ENCODE measurements around the gene B3GAT2.
A peak's percentile ranks its signal among the peaks of the same experiment; 100 is the strongest.

Gene B3GAT2

DNA sequence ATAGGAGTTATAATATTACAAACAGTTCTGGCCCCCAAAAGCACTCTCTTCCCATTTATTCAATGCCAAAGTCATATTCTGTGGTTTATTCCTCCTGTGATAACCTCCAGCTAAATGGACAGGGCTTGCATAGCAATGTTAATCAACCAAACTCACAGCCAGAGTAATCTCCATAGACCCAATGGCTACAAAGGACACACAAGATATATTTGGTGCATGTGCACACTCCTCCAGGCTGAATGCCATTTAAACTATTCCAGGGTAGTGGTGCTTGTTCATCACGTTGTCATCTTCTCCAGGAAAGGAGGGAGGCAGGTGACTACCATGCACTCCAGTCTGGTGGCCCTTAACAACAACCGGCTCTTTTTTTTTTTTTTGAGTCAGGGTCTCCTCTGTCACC lies 56.8 kb downstream of the B3GAT2 start:
- DNase-seq (ENCODE audit: low spot score) = no peak

DNA sequence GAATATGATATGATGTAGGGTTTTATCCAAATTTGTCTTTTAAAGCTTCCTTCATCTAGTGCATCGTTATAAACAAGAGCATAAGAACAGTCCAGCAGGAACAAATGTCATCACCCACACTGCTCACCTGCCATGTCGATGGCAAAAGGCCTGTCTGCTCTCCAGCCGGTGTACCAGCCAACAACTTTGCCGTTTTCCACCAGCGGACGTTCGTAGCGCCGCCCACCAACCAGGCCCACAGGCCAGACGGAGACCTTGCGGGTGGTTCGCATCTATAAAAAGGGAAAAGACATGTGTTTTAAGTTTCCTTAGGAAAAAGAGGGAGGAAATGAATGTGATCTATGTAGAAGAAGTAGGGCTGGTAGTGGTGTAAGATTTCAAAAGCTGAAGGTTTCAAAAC lies 62.9 kb downstream of the B3GAT2 start:
- DNase-seq (ENCODE audit: low spot score) = no peak

DNA sequence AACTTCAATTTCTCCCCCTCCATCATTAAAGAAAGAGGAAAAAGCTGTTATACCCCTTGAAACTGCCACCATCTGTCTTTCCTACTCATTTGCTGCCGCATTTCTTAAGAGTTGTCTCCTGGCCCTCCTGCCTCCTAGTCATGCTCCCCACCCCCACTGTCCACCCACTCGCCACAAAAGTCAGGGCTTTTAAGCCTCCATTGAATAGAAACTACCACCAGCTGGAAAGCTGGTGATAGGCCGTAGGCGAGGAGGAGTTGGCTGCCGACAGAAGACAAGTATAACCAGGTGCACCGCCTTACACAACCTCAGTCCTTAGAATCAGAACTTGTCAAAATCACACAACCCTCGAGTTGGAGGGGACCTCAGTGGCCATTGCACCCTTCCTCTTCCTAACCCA lies 67.6 kb downstream of the B3GAT2 start:
- DNase-seq (ENCODE audit: low spot score) = no peak

DNA sequence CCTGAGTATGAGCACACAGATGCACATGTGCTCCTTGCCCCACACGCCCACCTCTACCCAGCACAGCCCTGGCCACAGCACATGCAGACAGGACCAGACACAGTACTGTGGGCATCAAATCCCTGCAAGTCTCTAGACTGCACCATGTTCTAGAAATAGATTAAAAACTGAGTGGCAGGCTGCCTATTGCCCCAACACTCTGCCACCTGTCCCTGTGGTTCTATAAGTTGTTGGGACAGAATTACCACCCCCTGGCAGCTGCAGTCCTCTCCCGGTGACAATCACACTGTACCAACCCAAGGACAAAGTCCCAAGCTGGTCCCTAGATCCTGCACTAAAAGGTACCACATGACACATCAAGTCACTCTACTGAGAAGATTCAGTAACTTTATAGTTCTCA lies 70.2 kb downstream of the B3GAT2 start:
- no peak for DNase-seq (ENCODE audit: low spot score)

DNA sequence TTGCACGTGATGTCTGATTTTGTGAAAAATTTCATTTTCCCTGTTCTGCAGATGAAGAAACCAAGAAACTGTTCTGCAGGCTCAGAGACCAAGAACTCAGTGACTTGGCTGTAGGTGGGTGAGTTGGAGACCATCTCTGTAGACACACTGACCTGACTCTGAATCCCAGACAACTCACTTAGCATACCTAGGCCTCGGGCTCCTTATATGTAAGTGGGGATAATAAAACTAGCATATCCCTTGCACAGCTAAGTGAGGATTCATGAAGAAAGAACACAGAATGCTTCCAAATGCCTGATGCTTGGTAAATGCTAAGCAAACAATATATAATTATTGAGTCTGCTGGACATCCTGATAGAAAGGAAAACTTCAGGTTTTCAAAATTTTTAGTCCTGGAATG lies 70.8 kb downstream of the B3GAT2 start:
- no peak for DNase-seq (ENCODE audit: low spot score)

DNA sequence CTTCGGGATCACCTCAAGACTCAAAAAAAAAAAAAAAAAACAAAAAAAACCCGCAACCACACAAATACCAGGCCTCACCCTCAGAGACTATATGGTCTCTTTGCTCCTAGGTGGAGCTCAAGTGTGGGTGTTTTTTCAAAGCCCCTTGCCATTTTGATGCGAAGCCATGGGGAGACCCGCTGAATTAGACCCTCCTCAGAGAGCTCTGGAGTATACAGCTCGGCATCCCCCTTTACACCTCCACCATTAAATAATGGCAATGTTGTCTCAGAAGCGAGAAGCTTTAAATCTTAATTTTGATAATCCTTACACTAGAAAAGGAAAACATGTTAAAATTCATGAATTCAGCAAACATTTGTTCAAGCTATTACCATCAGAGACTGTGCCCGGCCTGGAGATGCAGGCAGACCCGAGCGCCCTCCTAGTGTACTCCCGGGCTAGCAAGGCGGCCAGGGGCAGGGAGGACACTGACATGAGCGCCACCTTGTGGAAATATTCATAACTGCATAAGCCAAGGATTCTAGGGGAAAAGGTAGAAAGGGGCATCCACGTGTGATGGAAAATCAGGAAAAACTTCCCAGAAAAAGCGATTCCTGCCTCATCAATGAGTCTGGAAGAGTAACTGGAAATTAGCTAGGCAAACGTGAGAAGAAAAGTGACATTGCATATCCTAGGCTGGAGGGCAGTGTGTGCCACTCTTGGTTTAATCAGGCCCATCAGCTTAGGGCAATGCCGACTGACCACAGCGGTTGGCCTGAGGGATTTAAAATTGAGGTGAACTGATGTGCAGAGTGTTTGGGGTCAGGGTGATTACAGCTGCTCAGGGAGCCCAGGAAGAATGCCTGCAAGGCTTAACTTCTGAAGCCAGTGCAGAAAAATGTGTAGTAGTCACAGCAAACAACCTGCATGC lies 72.5 kb downstream of the B3GAT2 start:
- peak; percentile 74 for DNase-seq (ENCODE audit: low spot score)

DNA sequence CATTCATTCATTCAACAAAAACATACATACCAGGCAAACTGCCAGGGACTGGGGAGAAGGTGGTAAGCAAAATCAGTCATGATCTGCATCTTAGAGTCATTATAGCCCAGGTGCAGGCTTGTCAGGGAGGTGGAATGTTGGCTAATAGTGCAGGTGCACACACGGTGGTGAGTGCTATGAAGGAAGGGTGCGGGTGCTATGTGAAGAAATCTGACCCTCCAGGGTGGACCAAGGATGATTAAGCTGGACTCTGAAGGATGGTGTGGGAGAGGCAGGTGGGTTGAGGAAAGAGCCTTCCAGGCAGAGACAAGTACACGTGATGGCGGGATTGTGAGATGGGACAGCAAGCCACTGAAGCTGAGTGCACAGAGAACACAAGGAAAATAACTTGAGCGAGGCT lies 77.4 kb downstream of the B3GAT2 start:
- no peak for DNase-seq (ENCODE audit: low spot score)

DNA sequence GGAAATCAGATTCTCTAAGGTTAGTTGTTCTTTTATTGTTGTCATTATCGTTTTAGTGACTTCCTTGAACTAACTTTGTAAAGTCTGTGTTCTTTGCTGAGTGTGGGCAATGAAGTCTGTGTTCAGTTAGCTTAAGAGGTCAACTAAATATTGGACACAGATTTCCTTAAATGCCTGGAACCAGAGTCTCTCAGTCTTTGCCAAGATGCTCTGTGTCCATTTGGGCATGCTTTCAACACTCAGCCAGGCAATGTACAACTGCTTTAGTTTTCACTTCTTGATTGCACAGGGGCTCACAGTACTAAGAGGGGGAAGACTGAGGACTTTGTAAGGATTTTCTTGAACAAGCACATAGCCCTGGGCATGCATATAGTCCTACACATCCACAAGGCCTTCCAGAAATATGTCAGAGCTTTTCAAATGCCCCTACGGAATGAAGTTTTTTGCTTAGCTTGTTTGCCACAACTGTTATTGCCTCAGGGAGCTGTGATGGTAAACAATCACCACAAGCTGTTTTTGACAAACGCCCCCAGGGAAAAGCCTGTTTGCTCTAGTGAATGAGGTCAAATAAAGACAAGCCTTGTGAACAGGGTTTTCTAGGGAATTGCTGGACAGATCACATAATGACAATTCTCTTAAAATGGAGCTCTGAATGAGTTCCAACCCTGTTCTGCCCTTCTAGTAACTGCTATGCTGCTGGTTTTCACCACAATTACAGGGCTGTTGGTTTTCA lies 82.5 kb downstream of the B3GAT2 start:
- no peak for DNase-seq (ENCODE audit: low spot score)

DNA sequence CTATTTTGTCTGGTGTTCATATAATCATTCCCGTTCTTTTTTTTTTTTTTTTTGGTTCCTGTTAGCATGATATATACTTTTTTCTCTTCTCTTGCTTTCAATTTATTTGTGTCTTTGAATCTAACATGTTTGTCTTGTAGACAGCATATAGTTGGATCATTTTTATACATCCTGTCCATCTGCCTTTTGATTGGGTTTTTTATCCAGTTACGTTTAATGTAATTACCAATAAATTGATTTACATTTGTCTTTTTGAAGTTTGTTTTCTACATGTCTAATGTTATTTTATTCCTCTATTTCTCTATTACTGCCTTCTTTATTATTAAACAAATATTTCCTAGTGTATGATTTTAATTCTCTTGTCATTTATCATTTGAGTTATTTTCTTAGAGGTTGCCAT lies 84.4 kb downstream of the B3GAT2 start:
- DNase-seq (ENCODE audit: low spot score) = no peak

DNA sequence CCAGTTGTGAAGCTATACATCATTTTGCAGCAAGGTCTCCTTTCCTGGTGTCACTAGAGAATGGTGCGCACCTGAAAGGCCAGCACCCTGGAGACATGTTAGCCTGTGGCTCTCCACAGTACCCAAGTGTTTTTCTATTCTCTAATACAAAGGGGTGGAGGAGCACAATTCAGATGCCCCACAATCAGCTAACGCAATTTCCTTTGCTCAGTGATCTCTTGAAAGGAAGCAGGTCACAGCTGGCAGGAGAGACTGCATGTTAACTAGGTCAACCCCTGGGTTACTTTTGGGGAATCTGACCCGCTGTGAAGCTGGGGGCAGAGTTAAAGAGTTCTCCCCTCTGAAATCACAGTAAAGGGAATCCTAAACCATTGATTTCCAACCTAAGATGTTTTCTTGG lies 92.5 kb downstream of the B3GAT2 start:
- no peak for DNase-seq (ENCODE audit: low spot score)

DNA sequence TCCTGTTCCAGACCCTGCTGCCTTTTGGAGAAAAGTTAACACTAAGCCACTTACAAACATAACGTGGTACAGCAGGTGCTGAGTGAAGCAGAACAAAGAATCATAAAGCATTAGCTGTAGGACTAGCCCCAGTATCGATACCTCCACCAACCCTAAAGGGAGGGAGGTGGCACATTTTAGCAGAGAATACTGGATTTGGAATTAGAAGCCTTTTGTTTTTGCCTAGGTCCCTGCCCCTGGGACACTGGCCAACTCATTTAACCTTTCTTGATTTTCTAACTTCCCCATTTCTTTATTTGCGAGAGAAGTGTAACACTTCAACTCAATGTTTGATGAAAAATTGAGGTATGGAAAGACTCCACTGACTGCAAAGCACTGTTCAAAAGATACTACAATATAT lies 93.5 kb downstream of the B3GAT2 start:
- no peak for DNase-seq (ENCODE audit: low spot score)

DNA sequence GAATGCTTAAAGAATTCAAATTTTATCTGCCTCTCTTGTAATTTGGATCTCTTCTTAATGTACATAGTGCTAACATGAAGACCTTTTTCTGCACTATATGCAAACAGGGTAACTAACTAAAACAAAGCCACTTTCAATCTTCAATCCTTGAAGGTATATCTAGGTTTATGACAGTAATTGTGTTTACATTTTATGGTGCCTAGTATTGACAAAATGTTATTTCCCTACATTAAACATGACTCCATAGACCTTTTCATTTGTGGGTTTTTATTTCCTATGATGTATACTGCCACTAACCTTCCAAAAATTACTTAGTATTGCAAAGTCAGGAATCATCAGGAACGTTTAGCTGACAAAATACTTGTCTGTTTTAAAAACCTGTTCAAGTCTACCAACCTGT lies 95.9 kb downstream of the B3GAT2 start:
- no peak for DNase-seq (ENCODE audit: low spot score)

DNA sequence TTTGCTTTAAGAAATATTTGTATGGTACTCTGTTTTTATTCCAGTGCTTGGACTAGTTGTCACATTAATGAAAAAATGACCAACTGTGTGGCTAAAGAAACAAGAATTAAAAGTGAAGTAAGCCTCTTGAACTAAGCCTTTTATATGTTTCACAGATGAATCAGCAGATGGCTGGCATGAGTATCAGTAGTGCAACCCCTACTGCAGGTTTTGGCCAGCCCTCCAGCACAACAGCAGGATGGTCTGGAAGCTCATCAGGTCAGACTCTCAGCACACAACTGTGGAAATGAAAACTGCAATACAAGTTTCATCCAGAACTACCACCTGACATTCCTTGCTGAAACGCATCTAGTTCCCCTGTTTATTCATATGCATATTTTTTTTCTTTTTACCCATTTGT lies 96.8 kb downstream of the B3GAT2 start:
- DNase-seq (ENCODE audit: low spot score) = no peak

DNA sequence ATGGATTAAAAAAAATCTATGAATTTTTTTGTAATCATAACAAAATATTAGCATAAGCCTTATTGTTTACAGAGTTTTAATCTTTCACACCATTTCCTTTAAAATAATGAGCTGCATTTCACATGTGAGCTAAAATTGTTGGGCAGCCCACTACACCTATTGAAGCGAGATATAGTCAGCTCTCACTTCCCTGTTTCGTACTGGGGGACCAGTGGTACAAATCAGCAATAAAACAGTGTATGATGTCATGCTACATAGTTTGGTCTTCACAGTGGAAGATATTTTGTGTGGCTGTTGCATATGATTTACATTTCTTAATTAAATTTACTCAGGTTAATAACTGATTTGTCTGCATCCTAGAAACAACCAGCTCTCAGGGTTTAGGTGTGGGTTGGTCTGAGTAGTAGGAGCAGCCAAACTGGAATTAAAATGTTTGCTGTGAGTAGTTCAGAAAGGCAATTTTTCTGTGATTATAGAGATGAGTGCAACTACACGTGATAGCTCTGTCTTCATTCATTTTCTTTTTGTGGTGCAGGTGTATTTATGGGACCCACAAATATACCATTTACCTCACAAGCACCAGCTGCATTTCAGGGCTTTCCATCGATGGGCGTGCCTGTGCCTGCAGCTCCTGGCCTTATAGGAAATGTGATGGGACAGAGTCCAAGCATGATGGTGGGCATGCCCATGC lies 99.3 kb downstream of the B3GAT2 start:
- no peak for DNase-seq (ENCODE audit: low spot score)

DNA sequence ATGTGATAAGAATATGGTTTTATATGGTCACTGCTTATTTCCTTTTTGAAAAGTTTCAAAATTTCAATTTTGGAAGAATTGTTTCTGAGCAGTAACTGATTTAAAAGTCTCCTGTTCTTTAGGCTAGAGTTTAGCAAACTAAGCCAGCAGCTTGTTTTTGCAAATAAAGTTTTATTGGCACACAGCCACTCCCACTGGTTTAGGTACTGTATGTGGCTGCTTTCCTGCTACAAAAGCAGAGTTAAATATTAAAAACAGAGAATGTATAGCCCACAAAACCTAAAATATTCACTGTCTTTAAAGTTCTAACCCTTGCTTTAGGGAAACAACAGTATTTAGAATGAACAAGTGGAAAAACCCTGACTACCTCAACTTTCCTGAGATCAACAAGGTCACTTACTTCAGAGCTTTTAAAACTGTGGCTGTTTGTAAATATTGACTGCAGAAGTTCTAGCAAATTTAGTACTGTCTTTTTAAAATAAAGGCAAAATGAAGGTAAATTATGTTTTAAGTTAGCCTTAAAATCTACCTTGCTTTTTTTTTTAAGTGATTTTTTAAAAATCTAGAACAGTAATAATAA lies 104.1 kb downstream of the B3GAT2 start:
- DNase-seq (ENCODE audit: low spot score) = no peak

DNA sequence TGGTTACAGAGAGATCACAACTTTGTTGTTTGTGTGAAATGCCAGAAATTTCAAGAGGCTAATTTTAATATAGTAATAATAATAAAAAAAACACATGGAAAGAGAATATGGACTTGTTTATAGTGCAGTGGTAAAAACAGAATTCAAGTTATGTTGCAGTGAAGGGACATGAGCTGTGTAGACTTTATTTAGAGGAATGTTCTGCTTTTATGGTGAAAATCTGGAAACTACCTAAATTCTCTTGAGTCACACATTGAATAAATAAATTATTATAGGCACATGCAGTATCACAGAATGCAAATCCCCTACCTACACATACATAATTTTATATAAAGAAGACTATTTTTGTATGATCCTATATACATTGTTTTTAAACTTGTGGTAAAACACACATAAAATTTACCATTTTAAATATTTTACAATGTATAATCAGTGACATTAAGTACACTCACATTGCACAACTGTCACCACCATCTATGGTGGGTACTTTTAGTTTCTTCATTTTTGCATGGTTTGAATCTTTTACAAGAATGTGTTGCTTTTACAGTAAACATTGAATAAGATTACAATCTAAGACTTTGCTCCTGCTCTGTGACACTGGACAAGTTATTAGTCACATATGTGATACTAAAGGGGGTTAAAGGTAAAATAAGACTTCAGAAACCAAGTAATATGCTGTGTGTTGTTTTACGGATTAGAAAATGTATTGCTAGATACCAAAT lies 107.4 kb downstream of the B3GAT2 start:
- DNase-seq (ENCODE audit: low spot score) = no peak

DNA sequence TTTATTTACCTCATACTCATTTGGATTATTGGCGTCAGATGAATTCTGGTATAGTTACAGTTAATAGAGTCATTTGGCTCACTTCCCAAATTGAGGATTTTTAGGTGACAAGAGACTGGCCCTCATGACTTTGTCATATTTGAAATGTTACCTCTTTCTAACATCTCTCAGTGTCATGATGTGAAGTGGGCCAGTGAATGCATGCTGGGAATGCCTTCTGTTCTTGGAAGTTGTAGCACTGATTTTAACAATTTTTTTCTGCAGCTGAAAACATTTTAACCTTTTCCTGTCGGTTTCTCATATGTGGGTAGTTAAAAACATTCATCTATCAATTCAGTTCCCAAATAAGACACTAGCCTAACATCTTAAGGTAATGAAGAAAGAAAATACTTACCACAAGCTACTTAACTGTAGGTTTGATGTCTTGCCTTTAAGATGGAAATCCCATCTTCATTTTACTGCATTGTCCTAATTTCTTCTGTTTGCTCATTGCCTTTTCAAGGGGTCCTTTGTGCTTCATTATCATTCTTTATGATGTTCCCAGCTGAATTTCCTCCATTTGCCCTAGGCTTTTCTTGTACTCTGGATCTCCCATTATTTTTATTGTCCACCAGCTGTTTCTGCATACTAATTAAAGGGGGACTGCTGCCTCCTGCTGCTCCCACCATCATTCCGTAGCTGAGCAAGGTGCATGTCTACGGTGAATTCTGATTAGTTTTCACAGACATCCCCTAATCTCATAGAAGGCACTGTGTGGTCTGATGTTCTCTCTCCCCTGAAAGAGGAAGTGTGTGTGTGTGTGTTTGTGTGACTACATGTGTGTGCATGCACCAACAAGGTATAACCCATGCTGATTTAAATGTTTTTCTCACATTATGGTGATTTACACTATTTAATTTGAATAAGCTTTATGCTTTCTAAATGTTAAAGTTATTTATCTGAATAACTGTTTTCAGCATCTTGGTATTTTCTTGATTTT lies 109.5 kb downstream of the B3GAT2 start:
- no peak for DNase-seq (ENCODE audit: low spot score)

DNA sequence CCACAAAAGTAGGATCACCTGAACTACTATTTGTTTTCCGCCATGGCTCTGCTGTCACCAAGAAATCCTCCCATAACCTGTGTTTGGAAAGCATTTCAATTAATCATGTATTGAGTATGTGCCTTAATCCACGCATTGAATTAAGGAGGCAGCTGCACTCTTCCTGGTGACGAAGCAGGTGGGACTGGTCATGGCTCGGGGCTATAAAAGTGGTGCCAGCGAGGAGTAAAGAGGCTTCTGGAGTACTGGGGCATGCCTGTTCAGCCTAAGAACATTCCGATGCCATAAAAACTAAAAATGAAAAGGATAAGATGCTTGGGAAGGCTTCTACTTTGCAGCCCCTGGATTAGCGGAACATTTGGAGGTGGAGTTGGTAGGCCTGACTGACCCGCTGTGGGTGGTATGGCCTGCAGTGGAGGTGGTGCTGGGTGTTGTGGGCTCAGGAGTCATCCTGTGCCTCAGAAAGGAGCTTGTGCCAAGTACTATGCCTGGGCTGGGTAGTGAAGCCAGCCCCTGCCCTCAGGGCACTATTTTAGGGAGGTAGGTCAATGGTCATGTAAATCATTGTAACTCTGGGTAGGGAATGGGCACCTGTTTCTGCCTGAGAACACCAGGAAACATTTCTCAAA lies 110.5 kb downstream of the B3GAT2 start:
- DNase-seq (ENCODE audit: low spot score) = no peak

DNA sequence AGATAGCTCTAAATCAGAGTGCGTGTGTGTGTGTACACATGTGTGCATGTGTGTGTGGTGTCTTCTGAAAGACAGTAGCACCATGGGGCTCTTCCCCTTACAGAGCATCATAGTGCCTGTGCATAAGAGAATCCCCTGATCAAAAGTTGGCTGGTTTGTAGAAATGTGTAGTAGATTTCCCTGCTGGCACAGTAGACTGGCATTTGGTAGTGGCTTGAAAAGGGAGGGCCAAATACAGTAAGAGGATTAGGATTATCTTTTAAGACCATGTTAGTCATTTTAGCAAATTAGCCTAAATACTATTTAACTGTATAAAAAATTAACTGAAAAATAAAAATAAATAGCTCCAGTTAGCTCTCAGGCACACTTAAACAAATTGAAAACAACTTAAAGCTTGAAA lies 112.6 kb downstream of the B3GAT2 start:
- DNase-seq (ENCODE audit: low spot score) = no peak

DNA sequence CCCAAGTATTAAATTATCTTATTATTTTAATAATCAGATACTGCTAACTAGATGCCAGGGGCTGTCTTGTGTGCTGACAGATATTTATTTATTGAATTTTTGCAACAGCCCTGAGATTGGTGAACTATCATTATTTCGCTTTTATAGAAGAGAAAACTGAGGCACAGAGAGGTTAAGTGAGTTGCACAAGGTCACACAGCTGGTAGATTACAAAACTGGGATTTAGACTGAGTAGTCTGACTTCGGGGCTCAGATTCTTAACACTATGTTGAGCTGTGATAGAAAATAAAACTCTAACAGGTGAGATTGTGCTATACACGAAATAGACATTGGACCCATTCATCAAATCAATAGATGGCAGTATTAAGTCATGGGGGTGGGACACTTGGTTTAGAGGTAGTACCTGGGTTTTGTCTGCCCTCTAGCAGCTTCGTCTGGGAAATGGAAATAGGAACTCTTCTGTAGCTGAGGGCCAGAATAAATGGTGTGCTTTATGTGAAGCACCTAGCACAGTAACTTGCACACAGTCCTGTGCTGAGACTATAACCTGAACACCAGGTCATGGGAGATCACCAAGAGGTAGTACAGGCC lies 113.4 kb downstream of the B3GAT2 start:
- DNase-seq (ENCODE audit: low spot score) = no peak
